Measurements from ENCODE around the gene OLFM3.

DNA sequence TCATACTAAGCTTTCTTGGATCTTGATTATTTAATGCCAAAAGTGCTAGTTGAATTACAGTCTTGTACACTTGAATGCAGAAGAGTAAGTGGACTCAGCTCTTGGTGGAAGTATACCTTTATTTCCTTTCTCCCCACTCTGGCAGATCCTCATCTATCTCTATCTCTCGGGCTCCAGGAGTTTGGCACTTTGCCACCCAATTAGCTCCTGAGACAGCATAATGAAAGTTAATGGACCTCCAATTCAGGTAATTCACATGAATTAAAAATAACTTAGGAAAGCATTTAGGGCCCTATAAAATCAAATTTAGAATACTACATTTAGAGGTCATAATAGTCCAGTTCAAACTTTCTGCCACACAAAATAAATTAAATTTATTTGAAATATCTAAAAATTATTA is 67.4 kb downstream of the OLFM3 start:
- TF ChIP-seq, protein P1, sequence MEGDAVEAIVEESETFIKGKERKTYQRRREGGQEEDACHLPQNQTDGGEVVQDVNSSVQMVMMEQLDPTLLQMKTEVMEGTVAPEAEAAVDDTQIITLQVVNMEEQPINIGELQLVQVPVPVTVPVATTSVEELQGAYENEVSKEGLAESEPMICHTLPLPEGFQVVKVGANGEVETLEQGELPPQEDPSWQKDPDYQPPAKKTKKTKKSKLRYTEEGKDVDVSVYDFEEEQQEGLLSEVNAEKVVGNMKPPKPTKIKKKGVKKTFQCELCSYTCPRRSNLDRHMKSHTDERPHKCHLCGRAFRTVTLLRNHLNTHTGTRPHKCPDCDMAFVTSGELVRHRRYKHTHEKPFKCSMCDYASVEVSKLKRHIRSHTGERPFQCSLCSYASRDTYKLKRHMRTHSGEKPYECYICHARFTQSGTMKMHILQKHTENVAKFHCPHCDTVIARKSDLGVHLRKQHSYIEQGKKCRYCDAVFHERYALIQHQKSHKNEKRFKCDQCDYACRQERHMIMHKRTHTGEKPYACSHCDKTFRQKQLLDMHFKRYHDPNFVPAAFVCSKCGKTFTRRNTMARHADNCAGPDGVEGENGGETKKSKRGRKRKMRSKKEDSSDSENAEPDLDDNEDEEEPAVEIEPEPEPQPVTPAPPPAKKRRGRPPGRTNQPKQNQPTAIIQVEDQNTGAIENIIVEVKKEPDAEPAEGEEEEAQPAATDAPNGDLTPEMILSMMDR (IDR thresholded peaks at IDR 0.05; ENCODE audit: insufficient read depth, low read length): no peak
- TF ChIP-seq POLR2AphosphoS5 (IDR thresholded peaks at IDR 0.05; ENCODE audit: low read depth): no peak
- TF ChIP-seq SPI1 (IDR thresholded peaks at IDR 0.05; ENCODE audit: borderline replicate concordance, low read depth): no peak
- no peak for TF ChIP-seq GABPA (IDR thresholded peaks at IDR 0.05; ENCODE audit: low read depth)
- TF ChIP-seq, protein P2, sequence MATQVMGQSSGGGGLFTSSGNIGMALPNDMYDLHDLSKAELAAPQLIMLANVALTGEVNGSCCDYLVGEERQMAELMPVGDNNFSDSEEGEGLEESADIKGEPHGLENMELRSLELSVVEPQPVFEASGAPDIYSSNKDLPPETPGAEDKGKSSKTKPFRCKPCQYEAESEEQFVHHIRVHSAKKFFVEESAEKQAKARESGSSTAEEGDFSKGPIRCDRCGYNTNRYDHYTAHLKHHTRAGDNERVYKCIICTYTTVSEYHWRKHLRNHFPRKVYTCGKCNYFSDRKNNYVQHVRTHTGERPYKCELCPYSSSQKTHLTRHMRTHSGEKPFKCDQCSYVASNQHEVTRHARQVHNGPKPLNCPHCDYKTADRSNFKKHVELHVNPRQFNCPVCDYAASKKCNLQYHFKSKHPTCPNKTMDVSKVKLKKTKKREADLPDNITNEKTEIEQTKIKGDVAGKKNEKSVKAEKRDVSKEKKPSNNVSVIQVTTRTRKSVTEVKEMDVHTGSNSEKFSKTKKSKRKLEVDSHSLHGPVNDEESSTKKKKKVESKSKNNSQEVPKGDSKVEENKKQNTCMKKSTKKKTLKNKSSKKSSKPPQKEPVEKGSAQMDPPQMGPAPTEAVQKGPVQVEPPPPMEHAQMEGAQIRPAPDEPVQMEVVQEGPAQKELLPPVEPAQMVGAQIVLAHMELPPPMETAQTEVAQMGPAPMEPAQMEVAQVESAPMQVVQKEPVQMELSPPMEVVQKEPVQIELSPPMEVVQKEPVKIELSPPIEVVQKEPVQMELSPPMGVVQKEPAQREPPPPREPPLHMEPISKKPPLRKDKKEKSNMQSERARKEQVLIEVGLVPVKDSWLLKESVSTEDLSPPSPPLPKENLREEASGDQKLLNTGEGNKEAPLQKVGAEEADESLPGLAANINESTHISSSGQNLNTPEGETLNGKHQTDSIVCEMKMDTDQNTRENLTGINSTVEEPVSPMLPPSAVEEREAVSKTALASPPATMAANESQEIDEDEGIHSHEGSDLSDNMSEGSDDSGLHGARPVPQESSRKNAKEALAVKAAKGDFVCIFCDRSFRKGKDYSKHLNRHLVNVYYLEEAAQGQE (IDR thresholded peaks at IDR 0.05; ENCODE audit: insufficient replicate concordance, low read depth): no peak

All from HL-60 (cell line).